MM.1S (cell line): ENCODE results near the gene PROP1.
"Not testable (repeated sequence)": the region's sequence is repeated elsewhere in the genome, so short reads cannot be mapped to it uniquely, and the experiment has no call there.

Source experiments
- DNase-seq: peaks from one replicate; pipeline ENCODE4 v3.0.0-alpha.2; 2015
- H2AFZ ChIP-seq: fragments of 300-600 bp; sonication (generic); 2 replicates; pipeline ENCODE4 v1.6.0; 2016; ENCODE audit warnings: antibody characterized with exemption, low read length
- H3F3A ChIP-seq: fragments of 300-600 bp; sonication (generic); 2 replicates; pipeline ENCODE4 v1.6.1; 2016; ENCODE audit warnings: mild to moderate bottlenecking, antibody characterized with exemption, low read length, moderate library complexity, mixed read lengths; ENCODE audit not compliant: insufficient read depth
- H3K27ac ChIP-seq: fragments of 300-600 bp; sonication (generic); 2 replicates; pipeline ENCODE4 v1.5.1; 2016; ENCODE audit warnings: mild to moderate bottlenecking, low read length
- H3K27me3 ChIP-seq: fragments of 300-600 bp; sonication (generic); replicated peaks from 2 replicates; pipeline ENCODE4 v1.6.0; 2016; ENCODE audit warnings: low read length; ENCODE audit not compliant: insufficient read depth
- H3K36me3 ChIP-seq: fragments of 300-600 bp; sonication (generic); replicated peaks from 2 replicates; pipeline ENCODE4 v1.6.1; 2016; ENCODE audit warnings: mild to moderate bottlenecking, low read length, mixed read lengths; ENCODE audit not compliant: insufficient read depth
- H3K4me1 ChIP-seq: fragments of 300-600 bp; sonication (generic); 2 replicates; pipeline ENCODE4 v1.6.1; 2016; ENCODE audit warnings: low read length, mixed read lengths
- H3K4me2 ChIP-seq: fragments of 300-600 bp; sonication (generic); 2 replicates; pipeline ENCODE4 v1.6.0; 2016; ENCODE audit warnings: low read depth, low read length
- H3K4me3 ChIP-seq: fragments of 300-600 bp; sonication (generic); 2 replicates; pipeline ENCODE4 v1.5.1; 2016; ENCODE audit warnings: low read length, mixed read lengths
- H3K79me2 ChIP-seq: fragments of 300-600 bp; sonication (generic); 2 replicates; pipeline ENCODE4 v1.6.1; 2016; ENCODE audit warnings: mixed run types, low read length, mixed read lengths
- H3K9ac ChIP-seq: fragments of 300-600 bp; sonication (generic); 2 replicates; pipeline ENCODE4 v1.6.1; 2016; ENCODE audit warnings: low read length, mixed read lengths
- H3K9me2 ChIP-seq: fragments of 300-600 bp; sonication (generic); replicated peaks from 2 replicates; pipeline ENCODE4 v1.6.1; 2016; ENCODE audit warnings: mild to moderate bottlenecking, low read length, mixed read lengths; ENCODE audit not compliant: insufficient read depth
- H3K9me3 ChIP-seq: fragments of 300-600 bp; sonication (generic); replicated peaks from 2 replicates; pipeline ENCODE4 v1.6.1; 2016; ENCODE audit warnings: mild to moderate bottlenecking, low read length, mixed read lengths; ENCODE audit not compliant: insufficient read depth
- H4K20me1 ChIP-seq: fragments of 300-600 bp; sonication (generic); 2 replicates; pipeline ENCODE4 v1.6.1; 2016; ENCODE audit warnings: mild to moderate bottlenecking, low read length, moderate library complexity, mixed read lengths; ENCODE audit not compliant: insufficient read depth
- EZH2 ChIP-seq: fragments of 300-600 bp; sonication (generic); optimal IDR thresholded peaks from 2 replicates; pipeline ENCODE3; 2017; ENCODE audit warnings: low read depth, mild to moderate bottlenecking, antibody characterized with exemption, low read length, mixed read lengths
- EZH2phosphoT487 ChIP-seq: fragments of 300-600 bp; sonication (generic); IDR thresholded peaks from 2 replicates; pipeline ENCODE4 v1.6.1; 2018; ENCODE audit warnings: antibody characterized with exemption, low read length
- TF ChIP-seq, protein P1 (sequence below): fragments of 300-600 bp; sonication (generic); IDR thresholded peaks from 2 replicates; pipeline ENCODE4 v1.5.1; 2016; ENCODE audit warnings: antibody characterized with exemption, low read length, mixed read lengths

Gene PROP1

DNA sequence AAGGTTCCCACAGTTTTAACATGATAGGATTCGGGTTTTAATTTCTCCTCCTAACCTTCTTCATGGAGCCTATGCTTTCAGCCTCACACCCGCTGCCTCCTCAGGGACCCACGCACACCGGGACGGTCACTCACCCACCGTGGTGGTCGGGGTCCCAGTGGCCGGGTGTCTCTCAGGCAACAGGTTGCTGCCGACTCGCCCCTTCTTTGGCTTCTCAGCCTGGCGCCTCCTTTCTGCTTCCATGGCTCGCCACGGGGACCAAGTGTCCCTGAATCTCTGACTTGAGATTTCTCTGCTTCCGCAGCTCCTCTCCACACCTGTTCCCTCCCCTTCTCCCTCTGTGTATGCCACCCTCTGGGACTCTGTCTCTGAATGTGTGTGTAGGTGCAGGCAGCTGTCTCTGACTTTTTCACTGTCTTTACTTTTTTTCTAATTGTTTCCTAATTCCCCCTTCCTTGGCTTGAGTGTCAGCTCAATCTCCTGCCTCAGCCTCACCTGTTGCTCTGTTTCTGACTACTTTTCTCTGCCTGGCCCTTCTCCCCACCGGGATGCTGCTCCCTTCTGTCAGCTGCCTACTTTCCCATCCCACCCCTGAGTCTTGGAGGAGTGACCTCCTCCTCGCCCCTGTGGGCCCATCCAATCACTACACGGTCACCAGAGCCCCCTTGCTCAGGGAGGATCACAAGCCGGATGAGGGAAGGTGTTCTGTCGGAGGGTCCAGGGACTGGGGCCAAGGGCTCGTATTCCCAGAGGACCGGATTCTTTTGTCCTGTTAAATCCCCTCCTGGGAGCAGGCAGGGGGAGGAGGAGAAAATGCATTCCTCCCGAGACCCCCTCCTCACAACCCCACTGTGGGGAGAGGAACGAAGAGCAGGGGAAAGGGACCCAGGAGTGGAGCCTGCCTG is at the start of gene PROP1:
Gene PROP1, minus strand, starts transcription at position 552 of the 905 bp plus-strand sequence. Its CDS starts 309 bp downstream, at position 243.
- Histone ChIP-seq H3K27ac (no peak within 1 kb of the TSS), H3K27me3 (peaks cover 28% of the 10 kb centered on the region), H3K79me2 (no peaks in the 10 kb centered on the region), H3K36me3 (no peaks in the 10 kb centered on the region), H3K9ac (no peak within 1 kb of the TSS), H3K4me1 (no peaks in the 10 kb centered on the region), H3K4me3 (no peak within 1 kb of the TSS), H3K9me3 (no peaks in the 10 kb centered on the region), H3K4me2 (no peak within 1 kb of the TSS), H3F3A (no peaks in the 10 kb centered on the region), H3K9me2 (no peaks in the 10 kb centered on the region), H4K20me1 (no peaks in the 10 kb centered on the region), H2AFZ (no peak within 1 kb of the TSS)
- no peak for DNase-seq
- no peak for TF ChIP-seq EZH2
- TF ChIP-seq, protein P1, sequence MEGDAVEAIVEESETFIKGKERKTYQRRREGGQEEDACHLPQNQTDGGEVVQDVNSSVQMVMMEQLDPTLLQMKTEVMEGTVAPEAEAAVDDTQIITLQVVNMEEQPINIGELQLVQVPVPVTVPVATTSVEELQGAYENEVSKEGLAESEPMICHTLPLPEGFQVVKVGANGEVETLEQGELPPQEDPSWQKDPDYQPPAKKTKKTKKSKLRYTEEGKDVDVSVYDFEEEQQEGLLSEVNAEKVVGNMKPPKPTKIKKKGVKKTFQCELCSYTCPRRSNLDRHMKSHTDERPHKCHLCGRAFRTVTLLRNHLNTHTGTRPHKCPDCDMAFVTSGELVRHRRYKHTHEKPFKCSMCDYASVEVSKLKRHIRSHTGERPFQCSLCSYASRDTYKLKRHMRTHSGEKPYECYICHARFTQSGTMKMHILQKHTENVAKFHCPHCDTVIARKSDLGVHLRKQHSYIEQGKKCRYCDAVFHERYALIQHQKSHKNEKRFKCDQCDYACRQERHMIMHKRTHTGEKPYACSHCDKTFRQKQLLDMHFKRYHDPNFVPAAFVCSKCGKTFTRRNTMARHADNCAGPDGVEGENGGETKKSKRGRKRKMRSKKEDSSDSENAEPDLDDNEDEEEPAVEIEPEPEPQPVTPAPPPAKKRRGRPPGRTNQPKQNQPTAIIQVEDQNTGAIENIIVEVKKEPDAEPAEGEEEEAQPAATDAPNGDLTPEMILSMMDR, result no peak
- TF ChIP-seq EZH2phosphoT487, result no peak

DNA sequence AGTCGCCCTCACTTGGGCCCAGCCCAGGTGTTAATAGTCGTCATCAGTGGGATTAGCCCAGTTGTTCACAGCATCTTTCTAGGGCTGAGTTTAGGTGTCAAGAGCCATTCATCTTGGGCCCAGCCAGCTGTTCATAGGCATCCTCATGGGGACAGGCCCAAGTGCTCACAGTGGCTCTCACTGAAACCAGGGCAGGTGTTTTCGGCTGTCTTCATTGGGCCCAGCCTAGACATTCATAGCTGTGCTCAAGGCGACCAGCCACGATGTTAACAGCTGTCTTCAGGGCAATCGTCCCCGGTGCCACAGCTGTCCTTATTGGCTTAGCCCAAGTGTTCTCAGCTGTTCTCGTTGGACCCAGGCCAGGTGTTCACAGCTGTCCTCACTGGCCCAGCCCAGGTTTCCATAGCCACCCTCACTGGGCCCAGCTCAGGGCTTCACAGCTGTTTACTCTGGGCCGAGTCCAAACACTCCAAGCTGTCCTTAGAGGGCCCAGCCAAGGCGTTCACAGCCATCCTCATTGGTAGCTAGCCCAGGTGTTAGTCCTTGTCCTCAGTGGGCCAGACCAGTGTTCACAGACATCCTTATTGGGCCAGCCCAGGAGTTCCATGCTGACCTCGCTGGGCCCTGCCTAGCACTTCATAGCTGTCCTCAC is 23.5 kb upstream of the PROP1 start:
- H4K20me1 ChIP-seq, H3K9me2 ChIP-seq, H3K9me3 ChIP-seq, H2AFZ ChIP-seq, H3K27ac ChIP-seq, H3K4me3 ChIP-seq, H3F3A ChIP-seq, H3K36me3 ChIP-seq, H3K27me3 ChIP-seq, H3K9ac ChIP-seq, DNase-seq, H3K79me2 ChIP-seq, H3K4me1 ChIP-seq, H3K4me2 ChIP-seq: not testable (repeated sequence)

DNA sequence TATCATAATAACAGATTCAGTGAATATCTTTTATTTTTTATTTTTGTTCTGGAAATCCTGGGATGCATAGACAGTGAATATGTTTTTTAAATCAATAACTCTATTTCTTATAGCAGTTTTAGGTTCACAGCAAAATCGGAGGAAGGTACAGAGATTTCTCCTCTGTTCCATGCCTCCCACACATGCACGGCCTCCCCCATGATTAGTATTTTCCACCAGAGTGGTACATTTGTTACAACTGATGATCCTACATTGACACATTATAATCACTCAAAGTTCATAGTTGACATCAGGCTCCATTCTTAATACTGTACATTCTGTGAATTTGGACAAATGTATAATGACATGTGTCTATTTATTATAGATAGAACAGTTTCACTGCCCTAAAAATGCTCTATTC is 16.7 kb upstream of the PROP1 start:
- not testable (repeated sequence) for H3K79me2 ChIP-seq, H3K27ac ChIP-seq, H3F3A ChIP-seq, H3K36me3 ChIP-seq, H3K27me3 ChIP-seq, H3K4me3 ChIP-seq, H3K9ac ChIP-seq, H3K4me2 ChIP-seq, H3K4me1 ChIP-seq, H3K9me2 ChIP-seq, H3K9me3 ChIP-seq, H2AFZ ChIP-seq, DNase-seq, H4K20me1 ChIP-seq

DNA sequence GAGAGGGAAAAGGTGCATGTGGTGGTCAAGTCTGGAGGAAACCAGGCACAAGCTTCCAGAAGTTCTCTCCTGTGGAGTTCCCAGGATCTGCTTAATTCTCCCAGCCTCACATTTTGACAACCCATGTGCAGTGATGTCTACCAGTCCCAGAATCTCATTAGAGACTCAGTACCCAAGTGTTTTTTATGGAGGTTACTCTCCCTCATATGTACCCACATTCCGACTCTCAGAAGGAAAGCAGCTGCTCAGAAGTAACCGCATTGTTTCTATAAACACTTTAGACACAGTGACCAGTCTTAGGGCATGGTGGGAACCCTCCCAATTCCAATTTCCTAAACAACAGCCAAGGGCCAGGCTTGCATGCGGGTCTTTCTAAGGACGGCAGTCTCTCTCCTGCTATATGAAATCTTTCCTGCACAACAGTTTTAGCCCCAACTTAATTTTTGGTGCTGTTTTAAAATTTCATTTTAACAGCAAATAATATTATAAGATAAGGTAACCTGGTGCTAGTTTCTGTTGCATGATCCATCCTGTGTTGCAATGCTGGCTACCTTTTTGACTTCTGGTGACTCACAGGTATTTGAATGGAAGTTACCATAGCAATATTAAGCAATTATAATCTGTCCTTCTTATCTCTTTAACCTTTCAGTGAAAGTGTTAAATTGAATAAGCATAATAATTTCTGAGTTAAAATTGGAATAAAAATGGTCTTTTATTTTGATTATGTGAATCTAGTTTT is 15.9 kb upstream of the PROP1 start:
- DNase-seq, H3K9me3 ChIP-seq, H3K79me2 ChIP-seq, H3K27ac ChIP-seq, H2AFZ ChIP-seq, H3K9me2 ChIP-seq, H3K4me3 ChIP-seq, H3K36me3 ChIP-seq, H4K20me1 ChIP-seq, H3K9ac ChIP-seq, H3F3A ChIP-seq, H3K4me2 ChIP-seq, H3K4me1 ChIP-seq, H3K27me3 ChIP-seq: not testable (repeated sequence)

DNA sequence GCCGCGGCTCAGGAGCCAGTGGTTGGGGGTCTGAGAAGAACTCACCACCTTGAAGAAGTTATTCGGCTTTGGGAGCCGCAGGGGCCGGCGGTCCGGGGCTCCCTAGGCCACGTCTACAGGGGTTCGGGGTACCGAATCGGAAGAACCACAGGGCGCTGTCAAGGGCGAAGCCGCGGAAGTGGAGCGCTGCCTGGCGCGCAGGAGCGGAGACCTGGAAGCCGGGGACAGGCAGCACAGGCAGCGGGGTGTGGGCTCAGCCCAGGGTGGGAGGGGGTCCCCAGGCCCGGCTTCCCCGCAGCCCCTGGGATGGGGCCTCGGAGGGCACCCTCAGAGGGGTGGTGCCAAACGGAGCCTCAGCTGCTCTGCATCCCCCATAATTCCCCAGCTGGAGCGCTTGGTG is 11.2 kb upstream of the PROP1 start:
- not testable (repeated sequence) for H4K20me1 ChIP-seq, H3K9ac ChIP-seq, H3K79me2 ChIP-seq, H3K27me3 ChIP-seq, H3F3A ChIP-seq, H3K4me1 ChIP-seq, DNase-seq, H3K4me3 ChIP-seq, H3K4me2 ChIP-seq, H3K27ac ChIP-seq, H3K36me3 ChIP-seq, H3K9me2 ChIP-seq, H3K9me3 ChIP-seq, H2AFZ ChIP-seq

DNA sequence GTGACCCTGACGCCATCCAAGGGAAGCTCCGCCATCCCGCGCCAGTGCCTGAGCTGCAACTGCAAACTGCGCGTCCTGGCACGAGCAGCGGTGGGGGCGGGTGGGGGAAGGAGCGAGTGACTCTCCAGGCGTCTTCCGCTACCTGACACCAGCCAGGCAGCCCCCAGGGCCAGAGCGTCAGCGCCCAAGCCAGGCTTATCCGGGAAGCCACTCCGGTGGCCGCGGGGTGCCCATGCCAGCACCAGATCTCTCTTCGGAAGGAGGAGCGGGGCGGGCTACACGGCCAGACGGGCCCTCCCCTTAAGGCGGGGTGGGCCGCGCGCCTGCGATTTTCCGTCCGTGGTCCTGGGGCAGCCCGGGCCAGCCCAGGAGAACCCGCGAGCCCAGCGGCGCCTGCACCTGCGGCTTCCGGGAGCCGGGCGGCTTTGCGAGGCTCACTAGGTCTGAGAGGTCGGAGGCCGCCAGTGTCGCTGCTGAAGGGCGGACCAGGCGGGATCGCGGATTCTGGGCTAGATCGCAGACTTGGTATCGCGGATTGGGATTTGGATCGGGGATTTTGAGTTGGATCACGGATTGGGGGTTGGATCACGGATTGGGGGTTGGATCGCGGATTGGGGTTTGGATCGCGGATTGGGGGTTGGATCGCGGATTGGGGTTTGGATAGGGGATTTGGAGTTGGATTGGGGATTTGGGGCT is 10.6 kb upstream of the PROP1 start:
- H2AFZ ChIP-seq, H3F3A ChIP-seq, H3K9ac ChIP-seq, H4K20me1 ChIP-seq, H3K4me3 ChIP-seq, DNase-seq, H3K9me2 ChIP-seq, H3K27me3 ChIP-seq, H3K4me2 ChIP-seq, H3K4me1 ChIP-seq, H3K9me3 ChIP-seq, H3K36me3 ChIP-seq, H3K27ac ChIP-seq, H3K79me2 ChIP-seq: not testable (repeated sequence)
